Stimulated activated CD4-positive, alpha-beta T cell treated with anti-CD3 and anti-CD28 coated beads, Interleukin-12 subunit alpha, Interleukin-12 subunit beta, amount 100 ng/mL, for 48 hours (primary cell): ENCODE measurements around the gene SLIT1.

Experiments used
- DNase-seq, 3 donors: peaks; one replicate each; pipeline ENCODE4 v3.0.0-alpha.2; 2020; ENCODE audit warnings: low read depth in 2 of 3, low spot score in 1 of 3

The SLIT1 gene

DNA sequence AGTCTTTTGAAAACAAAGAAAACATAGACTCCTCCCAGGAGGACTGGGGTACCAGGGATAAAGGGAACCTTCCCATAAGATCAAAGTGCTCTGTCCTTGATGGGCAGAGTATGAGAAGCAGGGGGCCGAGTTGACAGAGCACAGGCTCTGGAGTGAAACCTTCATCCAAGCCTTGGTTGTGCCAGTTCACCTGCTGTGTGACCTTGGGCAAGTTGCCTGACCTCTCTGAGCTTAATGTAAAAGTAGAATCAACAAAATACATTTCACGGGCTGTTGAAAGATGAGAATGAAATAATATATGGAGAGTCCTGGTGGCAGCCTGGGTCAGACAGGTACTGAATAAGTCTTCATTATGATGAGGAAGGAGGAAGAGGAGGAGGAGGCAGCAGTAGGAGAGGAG is 69.9 kb downstream of the SLIT1 start:
- DNase-seq: no peak

DNA sequence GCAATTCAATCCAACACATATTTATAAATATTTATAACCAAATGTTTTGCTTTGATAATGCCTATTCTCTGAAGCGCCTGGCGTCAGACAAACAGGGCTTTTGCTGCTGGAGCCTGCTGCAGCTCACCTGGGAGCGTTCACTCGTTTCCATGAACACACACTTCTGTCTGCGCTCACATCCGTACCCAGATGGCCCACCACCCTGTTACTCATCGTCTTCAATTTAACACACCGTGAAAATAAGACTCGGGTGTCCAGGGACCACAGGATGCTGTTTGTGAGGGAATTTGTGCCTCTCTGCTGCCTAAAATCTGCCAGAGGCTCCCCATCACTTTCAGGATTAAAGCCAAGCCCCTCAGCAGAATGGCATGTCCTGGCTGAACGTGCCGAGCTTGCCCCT is 74.1 kb downstream of the SLIT1 start:
- no peak for DNase-seq

DNA sequence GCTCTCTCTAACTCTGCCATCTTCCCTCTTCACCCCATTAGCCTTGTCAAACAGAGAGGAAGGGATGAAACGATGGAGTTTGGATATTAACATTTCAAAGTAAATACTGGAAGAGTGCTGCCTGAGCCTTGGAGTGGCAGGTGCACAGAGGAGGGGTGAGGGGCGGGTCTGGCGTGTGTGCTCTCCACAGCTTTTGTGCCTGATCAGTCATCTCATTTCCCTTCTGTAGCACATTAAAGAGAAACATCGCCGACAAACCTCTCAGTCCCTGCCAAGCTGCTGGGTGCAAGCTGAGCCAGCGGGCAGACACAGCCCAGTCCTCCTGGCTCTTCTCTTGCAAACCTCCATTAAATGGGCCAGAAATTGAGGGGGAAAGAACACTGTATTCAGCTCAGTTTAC is 76.2 kb downstream of the SLIT1 start:
- DNase-seq: no peak

DNA sequence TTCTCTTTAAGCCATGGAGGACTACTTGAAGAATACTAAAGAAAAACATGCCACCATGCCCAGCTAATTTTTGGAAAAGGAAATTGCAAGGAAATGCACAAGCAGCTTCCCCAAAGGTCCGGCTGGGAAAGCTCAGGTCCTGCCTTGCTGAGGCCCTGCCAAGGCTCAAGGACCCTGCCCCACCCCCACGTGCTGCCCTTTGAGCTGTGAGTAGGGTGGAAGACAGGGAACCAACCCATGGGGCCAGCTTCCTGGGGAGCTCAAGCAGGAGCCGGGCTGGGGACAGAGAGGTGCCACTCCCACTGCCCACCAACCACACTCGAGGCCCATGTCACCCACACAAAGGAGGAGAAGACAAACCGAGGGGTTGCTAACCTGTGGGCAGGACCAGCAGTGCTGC is 78.2 kb downstream of the SLIT1 start:
- no peak for DNase-seq

DNA sequence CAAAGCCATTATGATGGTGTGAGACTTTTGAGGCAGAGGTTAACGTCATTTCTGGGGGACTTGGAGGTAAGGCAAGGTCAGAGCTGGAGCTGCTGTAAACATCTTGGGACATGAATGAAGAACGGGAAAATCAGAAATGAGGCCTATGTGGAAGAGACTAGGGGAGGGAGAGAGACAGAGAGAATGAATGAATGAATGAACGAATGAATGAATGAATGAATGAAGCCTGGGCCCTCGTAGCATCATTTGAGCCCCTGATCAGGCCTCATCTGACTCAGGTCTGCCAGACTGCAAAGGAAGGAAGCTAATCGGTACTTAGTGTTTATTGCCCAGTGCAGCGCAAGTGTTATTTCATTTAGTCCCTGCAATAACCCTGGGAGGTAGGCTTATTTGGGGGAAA is 79.6 kb downstream of the SLIT1 start:
- DNase-seq: no peak

DNA sequence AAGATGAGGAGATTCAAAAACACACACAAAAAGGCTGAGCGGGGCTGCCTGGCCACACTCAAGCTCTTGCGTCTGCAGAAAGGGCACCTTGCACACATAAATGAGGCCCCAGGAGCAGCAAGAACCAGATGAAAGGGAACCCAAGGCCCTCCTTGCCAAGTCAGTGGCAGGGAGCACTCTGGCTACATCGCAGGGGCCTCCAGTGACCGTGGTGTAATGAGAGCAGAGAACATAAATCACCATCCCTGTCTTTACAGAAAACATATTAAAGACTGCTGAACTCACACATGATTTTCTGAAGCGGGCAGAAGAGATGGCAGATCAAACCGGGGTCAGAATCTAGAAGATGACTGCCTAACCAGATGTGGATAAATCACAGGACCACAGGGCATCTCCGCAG is 80.5 kb downstream of the SLIT1 start:
- DNase-seq: no peak

DNA sequence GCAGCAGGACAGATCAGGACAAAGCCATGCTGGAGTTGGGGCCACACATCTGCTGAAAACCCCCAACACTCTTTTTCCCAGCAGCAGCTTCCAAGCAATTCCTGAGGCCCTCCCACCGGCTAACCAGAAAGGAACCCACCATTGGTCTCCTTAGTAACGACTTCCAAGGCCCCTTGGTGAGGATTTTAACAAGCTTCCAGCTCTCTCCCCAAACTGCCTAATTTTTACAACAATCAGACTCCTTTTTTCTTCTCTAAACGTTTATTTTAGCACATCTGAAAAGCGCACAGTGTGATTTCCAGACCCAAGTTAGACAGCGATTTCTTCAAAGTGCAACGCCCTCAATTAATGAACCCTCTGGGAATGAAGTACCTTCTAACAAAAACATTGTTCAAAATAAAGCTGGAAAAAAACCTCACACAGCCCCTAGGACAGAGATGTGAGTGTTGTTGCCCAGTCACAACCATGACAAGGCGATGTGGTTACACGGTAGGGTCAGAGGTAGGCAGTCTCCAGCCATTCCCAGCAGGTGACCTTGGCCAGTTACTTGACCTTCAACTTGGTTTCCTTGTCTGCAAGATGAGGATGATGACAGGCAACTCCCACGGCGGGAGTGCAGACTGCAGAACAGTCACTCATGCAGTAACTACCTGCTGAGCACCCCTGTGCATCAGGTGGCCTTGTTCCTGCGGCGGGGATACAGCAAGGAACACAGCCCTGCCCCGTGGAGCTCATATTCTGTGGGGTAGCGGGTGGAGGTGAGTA is 82.3 kb downstream of the SLIT1 start:
- no peak for DNase-seq

DNA sequence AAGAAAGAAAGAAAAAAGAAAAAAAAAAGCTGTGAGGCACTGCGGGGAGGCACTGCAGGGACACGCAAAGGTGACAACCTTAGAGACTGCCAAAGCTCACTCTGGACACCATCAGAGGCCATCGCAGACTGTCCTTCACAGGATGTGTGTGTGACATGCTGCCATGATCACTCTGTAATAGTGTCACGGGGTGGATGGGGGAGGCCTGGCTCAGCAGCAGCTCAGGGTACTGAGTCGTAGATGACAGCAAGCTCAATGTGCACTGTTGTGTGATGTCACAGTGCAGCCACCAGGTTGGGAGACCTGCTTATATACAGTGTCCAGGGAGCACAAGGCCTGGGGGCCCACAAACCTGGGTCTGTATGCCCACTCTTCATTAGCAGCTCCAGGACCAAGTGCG is 83.3 kb downstream of the SLIT1 start:
- no peak for DNase-seq

DNA sequence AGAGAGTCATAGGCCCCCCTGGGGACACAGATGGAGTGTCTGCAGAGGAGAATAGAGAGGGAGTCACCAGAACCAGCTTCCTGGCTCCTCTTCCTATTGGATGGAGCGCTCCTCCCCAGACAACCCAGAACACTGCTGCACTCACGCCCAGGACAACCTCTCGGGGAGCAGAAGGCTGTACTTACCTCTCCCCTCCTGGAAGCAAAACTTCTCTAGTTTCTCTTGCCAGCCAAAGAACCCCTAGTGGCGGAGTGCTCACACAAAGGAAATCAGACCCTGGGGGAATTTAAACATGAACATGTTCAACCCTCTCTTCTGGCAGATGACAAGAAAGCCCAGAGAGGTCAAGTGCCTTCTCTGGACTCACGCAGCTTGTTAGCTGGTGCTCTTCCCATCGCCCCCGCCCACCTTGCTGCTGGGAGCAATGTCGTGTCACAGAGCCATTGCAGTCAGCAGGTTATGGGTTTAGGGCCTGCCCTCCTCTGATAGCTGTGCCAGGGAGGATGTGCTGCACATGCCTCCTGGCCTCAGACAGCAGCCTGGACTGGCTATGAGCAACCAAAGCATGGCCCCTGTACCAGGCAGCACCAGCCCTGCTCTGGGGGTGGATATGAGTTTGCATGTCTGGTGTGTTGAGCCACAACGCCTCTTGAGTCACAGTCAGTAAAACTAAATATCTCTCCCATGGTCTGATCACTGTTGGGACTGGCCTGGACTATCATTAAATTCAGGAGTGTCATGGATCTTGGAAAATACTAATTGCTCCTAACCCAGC is 84.4 kb downstream of the SLIT1 start:
- no peak for DNase-seq

DNA sequence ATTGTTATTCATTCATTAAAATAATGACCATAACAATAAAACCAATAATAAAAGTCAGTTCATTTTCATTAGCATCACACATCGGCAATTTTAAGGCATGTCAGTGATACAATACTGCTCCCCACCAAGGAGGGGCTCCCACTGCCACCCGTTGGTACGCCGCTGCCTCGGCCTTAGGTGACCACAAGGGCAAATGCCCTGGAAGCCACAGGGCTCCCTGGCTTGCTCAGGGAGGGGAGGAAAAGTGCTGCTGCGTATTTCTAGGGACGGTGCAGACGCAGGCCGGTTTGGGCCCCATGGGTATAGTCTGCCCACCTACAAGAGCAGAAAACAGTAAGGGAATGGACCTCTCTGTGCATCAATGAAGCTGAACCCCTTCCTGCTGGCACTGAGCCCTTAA is 85.1 kb downstream of the SLIT1 start:
- no peak for DNase-seq

DNA sequence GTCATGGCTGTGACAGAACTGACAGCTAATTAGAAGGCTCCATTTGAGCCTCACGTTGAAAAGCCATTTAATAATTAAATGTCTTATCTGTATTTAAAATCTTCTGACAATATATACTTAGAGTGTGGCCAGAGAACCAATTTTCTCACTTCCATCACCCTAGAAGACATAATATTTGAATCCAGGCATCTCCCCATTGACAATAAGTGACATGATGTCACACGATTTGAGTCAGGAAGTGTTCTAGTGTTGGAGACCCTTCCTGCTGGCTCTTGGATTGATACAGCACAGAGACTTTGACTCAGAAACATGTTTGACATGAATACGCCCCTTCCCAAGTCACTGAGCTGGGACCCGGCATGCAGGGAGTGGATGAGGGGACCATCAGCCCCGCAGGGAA is 85.9 kb downstream of the SLIT1 start:
- DNase-seq: no peak

DNA sequence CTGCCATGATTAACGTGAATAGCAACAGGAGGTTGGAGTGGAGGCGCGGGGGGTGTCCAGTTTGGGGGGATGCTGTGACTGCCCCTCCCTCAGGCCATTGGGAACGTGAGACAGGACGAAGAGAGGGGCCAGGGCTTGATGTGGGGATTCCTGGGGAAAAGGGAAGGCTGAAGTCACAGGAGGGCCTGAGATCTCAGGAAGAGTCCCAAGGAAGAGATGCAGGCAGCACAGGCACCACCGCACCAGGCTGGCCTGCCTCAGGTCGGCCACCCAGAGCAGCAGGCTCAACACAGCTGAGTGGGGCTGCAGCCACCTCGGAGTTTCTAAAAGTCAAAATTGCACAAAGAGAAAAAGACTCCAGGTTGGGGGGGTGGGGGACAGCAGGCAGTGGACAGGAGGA is 86.7 kb downstream of the SLIT1 start:
- no peak for DNase-seq

DNA sequence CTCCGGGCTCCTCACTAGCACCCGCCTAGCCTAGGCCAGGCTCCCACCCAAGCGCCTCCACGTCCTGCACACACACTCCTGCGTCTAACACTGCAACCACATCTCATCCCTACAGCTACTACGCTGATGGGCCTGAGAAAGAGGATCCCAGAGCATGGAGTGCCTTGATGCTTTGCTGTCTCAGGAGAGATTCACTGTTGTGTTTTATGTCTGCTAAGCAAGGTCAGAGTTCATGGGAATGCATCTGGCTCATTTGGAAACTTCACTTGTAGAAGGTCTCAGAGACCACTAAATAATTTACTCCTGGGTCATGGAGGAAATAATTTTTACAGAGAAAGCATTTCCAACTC is 88.7 kb downstream of the SLIT1 start:
- DNase-seq: no peak

DNA sequence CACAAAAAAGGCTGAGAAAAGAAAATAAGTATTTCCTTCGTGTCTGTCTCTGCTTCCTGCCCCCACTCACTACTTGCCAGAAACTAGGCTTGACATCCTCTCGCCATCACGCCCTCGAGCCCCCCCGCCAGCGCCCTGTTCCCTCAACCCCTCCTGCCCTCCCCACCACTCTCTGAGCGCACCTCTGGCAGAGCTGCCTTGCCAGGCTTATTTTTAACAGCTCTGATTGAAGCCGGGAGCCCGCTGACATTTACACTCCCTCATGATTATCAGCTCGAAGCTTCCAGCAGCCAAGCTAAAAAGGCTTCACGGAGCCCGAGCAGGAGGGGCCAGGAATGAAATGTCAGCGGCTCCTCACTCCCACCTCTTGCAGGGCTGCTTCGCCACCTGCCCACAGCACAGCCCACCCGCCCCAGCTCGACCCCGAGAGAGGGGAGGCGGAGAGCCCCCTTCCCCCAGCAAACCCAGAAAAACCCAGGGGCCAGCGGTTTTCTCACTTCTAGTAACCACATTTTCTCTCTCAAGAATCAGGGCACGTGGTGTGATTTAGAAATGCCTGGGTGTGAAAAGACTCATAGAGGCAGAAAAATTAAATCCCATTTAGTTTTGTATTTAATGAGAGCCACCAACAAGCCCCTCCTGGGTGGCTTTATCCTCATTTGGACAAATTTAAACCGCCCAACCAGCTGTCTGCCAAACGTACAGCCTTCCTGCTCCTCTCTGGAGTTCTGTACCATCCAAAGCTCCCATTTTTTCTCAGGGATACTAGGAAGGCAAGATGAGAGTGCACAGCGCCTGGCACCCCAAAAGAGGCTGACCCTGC is 89.3 kb downstream of the SLIT1 start:
- no peak for DNase-seq

DNA sequence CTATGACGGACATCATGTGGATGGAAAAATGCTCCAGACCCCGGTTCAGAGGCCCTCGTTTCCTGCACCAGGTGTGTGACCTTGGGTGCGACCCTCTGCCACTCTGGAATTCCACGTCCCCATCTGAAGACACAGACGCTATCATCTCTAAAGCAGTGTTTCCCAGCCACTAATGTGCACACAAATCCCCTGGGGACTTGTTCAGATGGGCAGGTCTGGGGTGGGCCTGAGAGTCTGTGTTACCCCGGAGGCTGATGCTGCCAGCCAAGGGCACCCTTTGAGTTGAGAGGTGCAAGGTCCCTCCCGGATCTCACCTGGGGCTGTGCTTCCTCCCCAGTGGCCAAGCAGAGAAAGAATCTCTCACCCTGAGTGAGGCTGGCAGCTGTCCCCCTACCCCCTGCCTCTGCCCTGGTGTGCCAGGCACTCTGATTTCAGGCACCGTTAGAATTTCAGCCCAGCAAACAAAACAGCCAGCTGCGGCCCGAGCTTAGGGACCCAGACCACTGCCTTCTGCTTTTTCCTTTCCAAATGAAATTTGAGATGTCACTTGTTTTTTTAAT is 90.0 kb downstream of the SLIT1 start:
- no peak for DNase-seq

DNA sequence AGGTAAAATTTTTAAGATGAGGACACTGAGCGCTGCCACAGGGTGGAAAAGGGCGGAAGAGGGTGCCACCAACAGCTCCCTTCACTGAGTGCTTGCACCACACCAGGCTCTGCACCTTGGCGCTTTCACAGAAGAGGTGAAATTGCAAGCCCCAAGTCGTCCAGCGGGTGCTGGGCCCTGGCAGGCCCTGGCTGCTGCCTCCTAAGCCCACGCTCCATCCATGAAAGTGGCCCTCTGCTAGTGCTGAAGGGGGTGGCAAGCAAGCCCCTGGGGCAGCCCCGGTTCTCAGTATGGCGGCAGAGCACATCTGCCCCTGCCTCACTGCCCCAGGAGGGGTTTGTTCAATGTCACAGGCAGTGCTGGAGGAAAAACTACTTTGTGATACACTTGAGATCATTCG is 95.1 kb downstream of the SLIT1 start:
- no peak for DNase-seq

DNA sequence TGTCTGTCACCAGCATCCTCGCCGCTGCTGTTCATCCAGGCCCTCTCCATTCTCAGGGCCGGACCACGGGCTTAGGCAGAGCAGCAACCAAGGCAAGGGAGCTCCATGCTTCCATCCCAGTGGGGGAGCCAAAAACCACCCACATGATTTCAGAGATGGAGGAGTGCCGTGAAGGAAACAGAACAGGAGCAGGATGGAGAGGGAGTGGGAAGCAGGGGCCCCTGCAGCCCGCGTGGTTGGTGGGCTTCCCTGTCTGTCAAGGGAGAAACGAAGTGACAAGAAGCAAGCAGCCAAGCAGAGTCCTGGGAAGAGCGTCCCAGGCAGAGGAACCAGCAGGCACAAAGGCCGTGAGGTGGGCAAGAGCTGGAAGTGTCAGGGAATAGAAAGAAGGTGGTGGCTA is 95.7 kb downstream of the SLIT1 start:
- no peak for DNase-seq

DNA sequence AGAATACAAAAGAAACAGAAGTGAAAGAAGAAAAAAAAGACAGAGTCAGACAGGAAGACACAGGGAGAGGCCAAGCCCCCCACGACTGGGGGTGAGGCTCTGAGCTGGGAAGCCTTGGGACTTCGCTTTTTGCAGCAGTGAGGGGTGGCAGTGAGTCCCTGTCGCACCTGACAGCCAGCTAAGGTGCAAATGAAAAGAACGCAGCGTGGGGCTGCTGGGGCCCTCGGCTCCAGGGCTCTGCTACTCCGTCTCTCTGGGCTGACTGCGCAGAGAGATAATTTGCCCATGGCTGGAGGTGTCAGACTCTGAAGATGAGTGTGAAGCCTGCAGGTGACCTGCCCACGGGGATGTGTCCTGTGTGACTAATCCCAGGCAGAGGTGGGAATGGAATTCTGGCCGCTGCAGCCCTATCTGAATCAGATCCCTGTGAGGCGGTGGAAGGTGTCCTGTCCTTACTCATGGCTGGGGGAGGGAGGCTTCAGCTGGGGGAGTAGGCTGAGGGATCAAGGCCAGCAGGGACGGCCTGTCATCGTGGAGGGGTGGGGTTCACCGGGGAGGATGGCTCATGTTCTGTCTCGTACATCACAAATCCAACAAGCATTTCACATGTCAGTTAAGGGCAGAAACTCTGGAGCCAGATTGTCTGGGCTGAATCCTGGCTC is 96.4 kb downstream of the SLIT1 start:
- DNase-seq: no peak

DNA sequence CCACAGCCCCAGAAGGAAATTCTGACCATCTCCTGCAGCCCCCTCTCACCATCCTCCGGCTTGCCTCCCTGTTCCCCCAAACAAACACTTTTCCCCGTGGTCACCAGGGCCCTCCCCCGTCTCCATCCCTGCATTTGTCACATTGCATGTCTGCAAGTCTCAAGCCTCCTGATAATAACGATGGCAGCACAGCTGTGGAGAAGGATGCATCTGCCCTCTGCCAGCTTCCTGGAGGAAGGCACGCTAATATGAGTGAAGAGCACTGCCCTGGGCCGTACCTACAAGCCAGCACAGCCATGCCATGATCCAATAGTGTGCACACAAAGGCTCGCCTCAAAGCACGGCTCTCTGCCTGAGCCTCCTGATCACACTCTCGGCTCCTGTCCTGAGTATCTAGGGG is 98.5 kb downstream of the SLIT1 start:
- no peak for DNase-seq

DNA sequence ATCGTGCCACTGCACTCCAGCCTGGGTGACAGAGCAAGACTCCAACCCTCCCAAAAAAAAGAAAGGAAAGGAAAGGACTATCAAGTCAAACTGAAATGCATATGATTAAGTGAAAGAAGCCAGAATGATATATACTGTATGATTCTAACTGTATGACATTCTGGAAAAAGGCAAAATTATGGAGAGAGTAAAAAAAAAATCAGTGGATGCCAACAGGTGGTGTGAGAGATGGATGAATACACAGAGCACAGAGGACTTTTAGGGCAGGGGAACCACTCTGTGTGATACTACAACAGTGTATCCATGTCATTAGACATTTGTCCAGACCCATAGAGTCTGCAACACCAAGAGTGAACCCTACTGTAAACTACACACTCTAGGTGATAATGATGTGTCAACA is 99.2 kb downstream of the SLIT1 start:
- no peak for DNase-seq

DNA sequence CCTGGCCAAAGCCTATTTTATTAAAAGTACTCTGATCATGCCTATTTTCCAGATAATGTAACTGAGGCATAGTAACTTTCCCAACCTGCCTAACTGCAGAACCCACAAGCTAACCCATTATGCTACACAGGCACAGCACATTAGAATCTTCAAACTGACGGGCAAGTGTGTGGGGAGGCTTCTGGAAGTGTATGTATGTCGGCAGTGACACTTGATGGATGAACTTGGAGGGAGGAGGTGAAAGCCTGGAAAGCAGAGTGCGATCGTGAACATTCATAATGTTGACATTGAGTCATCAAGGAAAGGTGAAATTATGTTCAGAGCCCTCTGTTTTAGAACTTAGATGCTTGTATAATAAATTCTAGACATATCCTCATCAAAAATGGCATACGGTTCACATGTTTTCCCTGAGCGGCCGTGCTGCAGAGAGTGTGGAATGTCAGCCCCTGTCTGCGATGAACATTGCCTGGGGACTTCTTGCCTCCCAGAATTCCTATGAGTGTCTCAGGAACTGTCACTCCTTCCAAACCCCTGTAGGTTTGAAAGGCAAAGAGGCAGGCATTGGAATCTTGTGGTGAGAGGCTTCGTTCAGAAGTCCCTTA is 102.4 kb downstream of the SLIT1 start:
- no peak for DNase-seq
